Gastroesophageal sphincter (tissue), 4 donors: ENCODE measurements around the gene ZNF143. TPM values are rescaled to one million over a fixed set of nuclear protein-coding genes. Genes with fewer than 3 reads are reported as not detected.

Source experiments
- ATAC-seq: fragments of 150-250 bp; one replicate; pipeline ENCODE4 v1.9.1; 2016; ENCODE audit warnings: mild to moderate bottlenecking, moderate library complexity
- H3K27ac ChIP-seq, 4 donors: fragments of 200-600 bp; sonication (generic) in 3 of 4; 1 replicate in 3 of 4; 2 replicates in 1 of 4; pipeline ENCODE4 v1.5.1; 2016 to 2019
- H3K27me3 ChIP-seq: fragments of 200-600 bp; sonication (generic); one replicate; pipeline ENCODE4 v1.5.1; 2019
- H3K36me3 ChIP-seq, 2 donors: fragments of 200-600 bp; sonication (generic); one replicate each; pipeline ENCODE4 v1.5.1; 2019; ENCODE audit warnings: control low read depth in 1 of 2
- H3K4me1 ChIP-seq, 3 donors: fragments of 200-600 bp; sonication (generic); 1 replicate in 2 of 3; 2 replicates in 1 of 3; pipeline ENCODE4 v1.5.1; 2016 to 2019; ENCODE audit warnings: control low read depth in 2 of 3
- H3K4me3 ChIP-seq, 2 donors: fragments of 200-600 bp; sonication (generic); one replicate each; pipeline ENCODE4 v1.5.1; 2019; ENCODE audit warnings: mild to moderate bottlenecking in 1 of 2, moderate library complexity in 1 of 2
- H3K9me3 ChIP-seq, 3 donors: fragments of 200-600 bp; sonication (generic); one replicate each; pipeline ENCODE4 v1.5.1; 2017 to 2019; ENCODE audit warnings: control low read depth in 2 of 3
- EP300 ChIP-seq: sonication (generic); formaldehyde crosslinking; IDR thresholded peaks from one replicate; pipeline ENCODE4 v1.6.1; 2017; ENCODE audit warnings: antibody characterized with exemption, mild to moderate bottlenecking
- POLR2A ChIP-seq, 2 donors: fragments of 450-650 bp; IDR thresholded peaks; one replicate each; pipeline ENCODE4 v1.6.1; 2017; ENCODE audit warnings: antibody characterized with exemption in 2 of 2, mild to moderate bottlenecking in 2 of 2, moderate library complexity in 1 of 2
- POLR2AphosphoS5 ChIP-seq: sonication (generic); formaldehyde crosslinking; IDR thresholded peaks from one replicate; pipeline ENCODE4 v1.6.1; 2017; ENCODE audit warnings: antibody characterized with exemption
- WGBS, 2 donors: methylation state at CpG; one replicate each; pipeline ENCODE4 v1.1.5; 2018; ENCODE audit warnings: low coverage in 1 of 2; 5-methylcytosine and 5-hydroxymethylcytosine counted together
- total RNA-seq, 4 donors: library from RNA; depleted of rRNA; stranded (reverse); fragments of >200 nt; gene quantifications; one replicate each; pipeline ENCODE4 v1.1.0, GENCODE V29; 2016
- TF ChIP-seq, protein P1 (sequence below), 4 experiments: fragments of 200-600 bp in 2 of 4; fragments of 450-650 bp in 2 of 4; sonication (generic) in 1 of 4; IDR thresholded peaks; one replicate each; pipeline ENCODE4 v1.5.1; 2017 to 2019; ENCODE audit warnings: antibody characterized with exemption in 4 of 4, mild to moderate bottlenecking in 2 of 4, moderate library complexity in 2 of 4

ZNF143 gene
- total RNA-seq, 4 donors from 2014 or later, result 33.7 to 72.5 (median 52.5) TPM

- Histone ChIP-seq H3K4me3 (no peak overlapping the region), H3K4me1 (no peaks in the 10 kb centered on the region), H3K27ac (no peak overlapping the region), H3K27me3 (no peaks in the 10 kb centered on the region), H3K9me3 (no peaks in the 10 kb centered on the region), H3K36me3 (peaks cover 0 to 97% of the 10 kb centered on the region in 2 donors)
- no peak for ATAC-seq
- TF ChIP-seq EP300 (no peak), POLR2AphosphoS5 (no peak), POLR2A (IDR thresholded peaks at IDR 0.05) (no peak)
- TF ChIP-seq, protein P1, sequence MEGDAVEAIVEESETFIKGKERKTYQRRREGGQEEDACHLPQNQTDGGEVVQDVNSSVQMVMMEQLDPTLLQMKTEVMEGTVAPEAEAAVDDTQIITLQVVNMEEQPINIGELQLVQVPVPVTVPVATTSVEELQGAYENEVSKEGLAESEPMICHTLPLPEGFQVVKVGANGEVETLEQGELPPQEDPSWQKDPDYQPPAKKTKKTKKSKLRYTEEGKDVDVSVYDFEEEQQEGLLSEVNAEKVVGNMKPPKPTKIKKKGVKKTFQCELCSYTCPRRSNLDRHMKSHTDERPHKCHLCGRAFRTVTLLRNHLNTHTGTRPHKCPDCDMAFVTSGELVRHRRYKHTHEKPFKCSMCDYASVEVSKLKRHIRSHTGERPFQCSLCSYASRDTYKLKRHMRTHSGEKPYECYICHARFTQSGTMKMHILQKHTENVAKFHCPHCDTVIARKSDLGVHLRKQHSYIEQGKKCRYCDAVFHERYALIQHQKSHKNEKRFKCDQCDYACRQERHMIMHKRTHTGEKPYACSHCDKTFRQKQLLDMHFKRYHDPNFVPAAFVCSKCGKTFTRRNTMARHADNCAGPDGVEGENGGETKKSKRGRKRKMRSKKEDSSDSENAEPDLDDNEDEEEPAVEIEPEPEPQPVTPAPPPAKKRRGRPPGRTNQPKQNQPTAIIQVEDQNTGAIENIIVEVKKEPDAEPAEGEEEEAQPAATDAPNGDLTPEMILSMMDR (IDR thresholded peaks at IDR 0.05), result no peak
- 73 to 83% methylated on average over 6 of the region's 6 CpGs for WGBS, 2 donors
Observed at GRCh38 chr11:9495803-9496514, 35.1 kb downstream of the ZNF143 start.

DNA sequence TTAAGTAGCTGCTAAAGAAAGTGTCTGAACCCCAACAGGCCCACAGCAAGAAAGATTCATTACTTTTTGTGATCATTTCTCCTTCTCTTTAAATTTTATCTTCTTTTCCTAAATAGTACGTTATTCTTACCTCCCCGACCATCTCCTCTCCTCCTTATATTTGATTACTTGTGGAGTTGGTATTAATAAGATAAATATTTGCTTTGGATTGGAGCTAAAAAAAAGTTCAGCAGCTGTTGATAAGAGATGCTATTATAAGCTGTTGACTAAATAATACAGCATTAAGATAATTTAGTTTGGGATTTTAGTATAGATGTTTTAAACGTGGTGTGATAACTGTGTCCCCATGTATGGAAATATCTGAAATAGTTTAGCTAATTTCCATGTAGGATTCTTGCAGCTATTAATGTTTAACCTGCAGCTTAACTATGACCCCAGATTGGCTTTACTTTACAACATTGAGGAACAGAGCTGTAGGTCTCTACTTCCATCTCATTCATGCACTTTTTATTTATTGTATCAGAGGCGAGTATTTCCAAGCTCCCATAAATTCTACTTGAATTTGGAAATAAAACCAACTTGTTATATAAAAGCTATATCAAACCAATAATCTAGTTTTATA is 37.8 kb downstream of the ZNF143 start:
- Histone ChIP-seq H3K4me3 (no peak overlapping the region), H3K9me3 (no peaks in the 10 kb centered on the region), H3K4me1 (no peaks in the 10 kb centered on the region), H3K36me3 (peaks cover 0 to 96% of the 10 kb centered on the region in 2 donors), H3K27ac (no peak overlapping the region), H3K27me3 (no peaks in the 10 kb centered on the region)
- TF ChIP-seq POLR2A (IDR thresholded peaks at IDR 0.05) (no peak), POLR2AphosphoS5 (no peak), EP300 (no peak)
- TF ChIP-seq, protein P1 (IDR thresholded peaks at IDR 0.05), result no peak
- ATAC-seq, result no peak
- WGBS, 2 donors, result 60 to 84% methylated on average over 4 of the region's 4 CpGs

GRCh38 chr11:9506489-9507276 is 45.9 kb downstream of the ZNF143 start:
- H3K9me3 ChIP-seq, result no peaks in the 10 kb centered on the region
- no peaks in the 10 kb centered on the region for H3K27me3 ChIP-seq
- ATAC-seq, result peak; percentile 74
- TF ChIP-seq POLR2AphosphoS5 (peak; percentile 35), POLR2A (IDR thresholded peaks at IDR 0.05) (no peak), EP300 (no peak)
- TF ChIP-seq, protein P1 (IDR thresholded peaks at IDR 0.05), result peak; percentile 84 to 94 (median 88)
- peaks cover 0 to 12% (median 0%) of the 10 kb centered on the region in 3 donors for H3K4me1 ChIP-seq
- no peak overlapping the region for H3K4me3 ChIP-seq
- no peak overlapping the region for H3K27ac ChIP-seq
- WGBS, 2 donors, result 42% methylated on average over 6 of the region's 6 CpGs
- peaks cover 0 to 56% of the 10 kb centered on the region in 2 donors for H3K36me3 ChIP-seq

DNA sequence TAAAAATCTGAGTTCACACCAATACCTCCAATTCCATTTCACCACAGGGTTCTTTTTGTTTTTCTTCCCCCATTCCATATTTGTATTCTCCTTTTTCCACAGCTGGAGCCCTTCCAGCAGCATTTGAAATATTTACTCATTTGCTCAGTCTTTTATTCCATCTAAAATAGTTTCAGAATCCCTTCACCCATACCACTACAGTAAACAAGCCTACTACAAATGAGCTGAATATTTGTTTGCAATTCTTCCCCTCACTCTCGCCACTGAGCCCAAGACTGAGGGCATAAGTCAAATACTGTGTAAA is 46.4 kb downstream of the ZNF143 start:
- Histone ChIP-seq H3K4me3 (no peak overlapping the region), H3K27ac (no peak overlapping the region), H3K9me3 (no peaks in the 10 kb centered on the region), H3K36me3 (peaks cover 0 to 60% of the 10 kb centered on the region in 2 donors), H3K4me1 (peaks cover 0 to 12% (median 0%) of the 10 kb centered on the region in 3 donors), H3K27me3 (no peaks in the 10 kb centered on the region)
- ATAC-seq, result no peak
- TF ChIP-seq POLR2AphosphoS5, result no peak
- no peak for TF ChIP-seq EP300
- TF ChIP-seq, protein P1 (IDR thresholded peaks at IDR 0.05), result no peak
- TF ChIP-seq POLR2A (IDR thresholded peaks at IDR 0.05), result no peak
- WGBS, 2 donors, result 58 to 86% methylated on average over 1 of the region's 1 CpG
